GM21717 (cell line): ENCODE results near the gene CFAP251.

Experiments
- ATAC-seq: cut with Tn5 transposase; IDR thresholded peaks from one replicate; pipeline ENCODE4 v1.9.1; 2021; ENCODE audit warnings: mild to moderate bottlenecking, moderate library complexity; ENCODE audit not compliant: unreplicated experiment

Gene CFAP251

DNA sequence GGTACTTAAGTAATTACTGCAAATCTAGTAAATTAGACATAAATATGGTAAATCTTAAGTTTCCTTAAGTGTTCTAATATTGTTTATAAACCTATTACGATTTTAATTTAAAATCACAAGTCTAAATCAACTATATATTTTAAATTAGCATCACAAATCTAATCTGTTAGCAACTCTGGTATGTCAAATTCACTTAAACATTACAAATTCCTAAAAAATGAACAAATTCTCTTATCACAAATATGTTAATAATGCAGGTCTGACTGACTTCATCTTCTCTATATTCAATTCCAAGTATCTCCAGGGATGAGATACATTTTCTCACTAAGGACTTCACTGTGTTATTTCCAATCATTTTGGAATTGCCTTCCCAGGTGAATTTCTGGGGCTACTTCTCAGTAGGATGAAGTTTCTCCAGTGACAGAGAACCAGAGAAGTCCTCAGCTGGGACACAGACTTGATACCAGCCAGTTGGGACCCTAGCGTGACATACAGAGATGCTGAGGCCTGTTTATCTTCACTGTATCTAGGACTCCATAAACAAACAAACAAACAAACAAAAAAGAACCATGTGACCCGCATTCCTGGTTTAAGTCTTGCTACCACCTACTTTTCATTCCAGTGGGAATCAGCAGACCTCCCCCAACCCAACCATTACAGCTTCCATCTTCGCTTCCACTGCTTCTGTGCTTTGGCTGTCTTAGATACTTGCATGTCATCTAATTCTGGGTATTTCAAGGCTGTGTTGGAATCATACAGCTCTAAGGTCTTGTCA is 21.8 kb downstream of the CFAP251 start:
- no peak for ATAC-seq

DNA sequence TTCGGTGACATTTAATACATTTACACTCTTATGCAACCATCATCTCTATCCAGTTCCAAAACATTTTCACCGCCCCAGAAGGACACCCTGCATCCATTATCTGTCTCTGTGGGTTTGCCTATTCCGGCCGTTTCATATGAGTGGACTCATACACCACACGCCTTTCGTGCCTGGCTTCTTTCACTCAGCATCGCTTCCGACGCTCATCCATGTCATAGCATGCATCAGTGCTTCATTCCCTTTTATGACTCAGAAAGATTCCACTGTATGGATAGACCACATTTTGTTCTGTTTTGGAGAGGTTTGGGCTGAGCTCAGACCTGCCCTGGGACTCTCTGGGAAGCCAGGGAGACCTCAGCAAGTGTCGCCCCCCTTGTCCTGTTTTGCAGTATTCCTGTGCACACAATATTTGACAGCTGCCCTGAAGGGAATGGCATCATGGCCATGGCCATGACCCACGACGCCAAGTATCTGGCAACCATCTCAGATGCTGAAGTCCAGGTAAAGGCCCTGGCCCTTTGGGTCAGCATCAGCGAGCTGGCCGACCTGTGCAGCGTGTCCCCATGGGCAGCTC is 23.8 kb downstream of the CFAP251 start:
- ATAC-seq = no peak

DNA sequence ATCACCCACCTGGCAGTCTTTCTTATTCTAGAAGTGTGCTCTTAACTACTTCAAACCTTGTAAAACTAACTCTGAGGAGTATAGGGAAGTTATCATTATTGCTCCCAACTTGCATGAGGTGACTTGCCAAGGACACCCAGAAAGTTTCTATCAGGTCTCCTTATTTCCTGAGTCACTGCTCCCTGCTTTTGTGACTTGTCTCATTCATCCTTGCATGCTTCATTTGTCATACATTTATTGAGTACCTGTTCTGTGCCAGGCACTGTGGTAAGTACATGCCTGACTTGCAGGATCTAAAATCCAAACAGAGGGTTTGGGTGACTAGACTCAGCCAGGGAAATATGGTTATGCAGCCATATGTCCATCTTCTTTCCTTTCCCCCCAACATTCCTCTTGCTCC is 25.5 kb downstream of the CFAP251 start:
- ATAC-seq = no peak

DNA sequence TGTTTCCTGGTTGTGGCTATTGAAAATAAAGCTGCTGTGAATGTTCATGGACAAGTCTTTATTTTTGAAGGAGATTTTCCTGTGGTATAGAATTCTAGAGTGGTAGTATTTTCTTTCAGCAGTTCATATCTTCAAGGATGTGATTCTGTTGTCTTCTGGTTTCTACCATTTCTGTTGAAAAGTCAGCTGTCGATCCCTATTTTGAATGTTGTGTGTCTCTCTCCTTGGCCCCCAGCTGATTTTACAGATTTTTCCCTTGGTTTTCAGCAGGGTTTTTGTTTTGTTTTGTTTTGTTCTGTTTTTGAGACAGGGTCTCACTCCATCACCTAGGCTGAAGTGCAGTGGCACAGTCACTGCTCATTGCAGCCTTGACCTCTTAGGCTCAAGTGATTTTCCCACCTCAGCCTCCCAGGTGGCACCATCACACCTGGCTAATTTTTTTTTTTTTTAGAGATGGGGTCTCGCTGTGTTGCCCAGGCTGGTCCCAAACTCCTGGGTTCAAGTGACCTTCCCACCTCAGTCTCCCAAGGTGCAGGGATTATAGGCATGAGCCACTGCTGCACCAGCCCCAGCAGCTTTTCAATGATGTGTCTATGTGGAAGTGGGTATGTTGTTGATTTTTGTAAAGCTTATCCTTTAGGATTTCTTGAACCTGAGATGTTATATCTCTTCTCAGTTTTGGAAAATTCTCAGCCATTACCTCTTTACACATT is 28.1 kb downstream of the CFAP251 start:
- ATAC-seq = no peak

DNA sequence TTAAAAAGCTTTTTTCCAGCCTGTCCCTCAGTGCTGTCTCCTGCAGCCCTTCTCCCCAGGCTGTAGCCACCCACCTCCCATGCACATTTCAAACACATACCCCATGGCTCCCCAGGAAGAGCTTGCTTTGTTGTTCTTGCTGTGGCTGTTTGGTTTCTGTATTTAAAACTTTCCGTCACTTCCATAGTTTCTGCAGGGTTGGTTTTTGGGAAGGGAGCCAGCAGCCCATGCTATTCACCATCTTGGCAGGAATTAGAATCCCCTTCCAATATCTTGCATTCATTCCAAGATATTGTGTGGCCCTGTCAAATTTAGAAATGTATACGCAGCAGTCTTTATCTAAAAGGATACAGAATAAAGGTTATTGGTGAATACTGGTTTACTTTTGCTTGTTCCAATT is 29.6 kb downstream of the CFAP251 start:
- no peak for ATAC-seq

DNA sequence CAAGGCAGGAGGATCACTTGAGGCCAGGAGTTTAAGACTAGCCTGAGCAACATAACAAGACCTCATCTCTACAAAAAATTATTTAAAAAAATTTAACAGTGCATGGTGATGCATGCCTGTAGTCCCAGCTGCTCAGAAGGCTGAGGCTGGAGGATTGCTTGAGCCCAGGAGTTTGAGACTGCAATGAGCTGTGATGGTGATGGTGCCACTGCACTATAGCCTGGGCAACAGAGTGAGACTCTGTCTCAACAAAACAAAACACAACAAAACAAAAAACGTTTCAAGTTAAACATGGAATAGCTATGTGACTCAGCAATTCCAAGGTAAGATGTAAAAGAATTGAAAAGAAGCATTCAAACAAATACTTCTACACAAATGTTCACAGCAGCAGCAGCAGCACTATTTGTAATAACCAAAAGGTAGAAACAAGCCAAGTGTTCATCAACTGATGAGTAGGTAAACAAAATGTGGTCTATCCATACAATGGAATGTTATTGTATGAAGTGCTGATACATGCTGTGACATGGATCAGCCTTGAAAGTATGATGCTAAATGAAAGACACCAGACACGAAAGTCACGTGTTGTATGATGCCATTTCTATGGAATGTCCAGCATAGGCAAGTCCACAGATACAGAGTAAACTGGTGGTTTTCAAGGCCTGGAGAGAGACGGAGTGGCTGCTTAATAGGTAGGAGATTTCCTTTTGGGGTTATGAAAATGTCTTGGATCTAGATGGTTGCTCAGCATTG is 31.4 kb downstream of the CFAP251 start:
- ATAC-seq = no peak

DNA sequence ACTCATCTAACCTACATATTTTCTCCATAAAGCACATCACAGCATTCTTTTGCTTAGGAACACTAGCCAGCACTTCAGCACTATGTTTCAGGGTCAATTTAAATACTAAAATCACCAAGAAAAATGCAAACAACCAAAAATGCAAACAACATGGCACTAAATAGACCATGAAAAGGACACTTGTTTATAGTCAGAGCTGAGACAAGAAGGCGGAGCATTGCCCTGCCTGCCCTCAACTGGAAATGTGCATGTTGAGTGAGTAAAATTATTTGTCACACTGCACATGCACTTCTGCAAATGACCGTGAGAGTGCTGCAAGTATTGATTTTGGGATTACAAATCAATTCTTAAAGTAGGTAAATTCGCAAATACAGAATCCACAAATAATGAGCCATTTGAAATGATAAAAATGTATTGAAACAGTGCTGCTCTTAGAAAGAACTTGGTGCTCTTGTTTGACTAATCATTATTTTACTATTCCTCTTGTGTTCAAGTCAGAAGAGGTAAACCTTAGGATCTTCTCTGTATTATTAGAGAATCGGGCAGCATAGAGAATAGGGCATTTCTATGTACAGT is 34.8 kb downstream of the CFAP251 start:
- no peak for ATAC-seq

DNA sequence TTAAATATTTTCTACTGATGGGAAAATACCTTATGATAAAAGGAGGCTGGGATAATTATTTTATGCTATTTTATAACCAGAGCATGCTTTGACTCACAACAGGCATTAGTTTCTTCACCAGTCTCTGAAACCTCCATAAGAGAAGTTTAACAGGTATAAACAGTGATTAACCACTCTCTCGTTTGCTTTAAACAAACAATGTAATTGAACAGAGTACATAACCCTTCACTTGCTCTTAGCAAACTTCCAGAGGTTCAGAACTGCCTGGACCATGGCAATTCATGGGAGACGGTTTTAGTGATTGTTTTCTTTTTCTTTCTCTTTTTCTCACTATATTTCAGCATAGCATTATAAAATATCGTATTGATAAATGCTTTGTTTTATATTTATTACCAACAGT is 35.3 kb downstream of the CFAP251 start:
- ATAC-seq = no peak

DNA sequence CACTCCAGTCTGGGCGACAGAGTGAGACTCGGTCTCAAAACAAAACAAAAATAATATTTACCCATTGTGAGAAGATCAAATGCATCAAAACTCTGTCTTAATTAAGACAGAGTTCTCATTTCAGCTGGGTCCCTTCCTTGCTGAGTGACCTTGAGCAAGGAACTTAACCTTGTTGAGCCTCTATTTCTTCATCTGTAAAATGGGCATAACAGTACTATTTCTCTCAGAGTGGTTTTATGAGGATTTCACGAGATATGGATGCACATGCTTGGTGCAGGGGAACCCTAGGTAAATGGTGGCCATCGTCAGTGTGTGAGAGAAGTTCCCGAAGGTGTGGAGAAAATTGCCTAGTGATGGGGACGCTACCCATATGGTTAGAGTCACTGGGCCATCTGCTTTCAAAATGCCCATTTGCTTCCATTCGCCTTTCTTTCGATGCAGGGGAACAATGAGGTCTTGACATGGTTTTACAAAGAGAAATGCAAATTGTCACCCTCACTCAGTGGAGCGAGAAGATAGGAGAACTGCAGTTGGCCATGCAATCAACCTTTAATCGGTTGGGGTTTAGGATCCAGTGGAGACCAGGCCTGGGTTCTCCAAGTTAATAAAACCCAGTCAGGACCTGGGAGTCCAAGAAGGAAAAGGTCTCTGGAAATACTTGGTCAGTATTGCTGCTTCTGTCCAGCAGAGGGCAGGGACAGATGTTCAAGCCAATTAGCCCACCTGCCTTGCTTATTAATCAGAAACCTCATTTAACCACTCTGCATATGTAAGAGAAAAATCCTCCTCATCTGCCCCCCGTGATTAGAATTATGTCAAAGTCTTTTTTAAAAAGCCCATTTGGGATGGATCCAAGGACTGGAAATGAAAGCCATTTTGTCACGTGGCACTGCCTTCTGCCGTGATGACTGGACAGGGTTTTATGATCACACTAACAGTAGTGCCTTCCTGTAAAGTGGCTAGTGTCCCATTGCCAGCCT is 37.2 kb downstream of the CFAP251 start:
- ATAC-seq = no peak

DNA sequence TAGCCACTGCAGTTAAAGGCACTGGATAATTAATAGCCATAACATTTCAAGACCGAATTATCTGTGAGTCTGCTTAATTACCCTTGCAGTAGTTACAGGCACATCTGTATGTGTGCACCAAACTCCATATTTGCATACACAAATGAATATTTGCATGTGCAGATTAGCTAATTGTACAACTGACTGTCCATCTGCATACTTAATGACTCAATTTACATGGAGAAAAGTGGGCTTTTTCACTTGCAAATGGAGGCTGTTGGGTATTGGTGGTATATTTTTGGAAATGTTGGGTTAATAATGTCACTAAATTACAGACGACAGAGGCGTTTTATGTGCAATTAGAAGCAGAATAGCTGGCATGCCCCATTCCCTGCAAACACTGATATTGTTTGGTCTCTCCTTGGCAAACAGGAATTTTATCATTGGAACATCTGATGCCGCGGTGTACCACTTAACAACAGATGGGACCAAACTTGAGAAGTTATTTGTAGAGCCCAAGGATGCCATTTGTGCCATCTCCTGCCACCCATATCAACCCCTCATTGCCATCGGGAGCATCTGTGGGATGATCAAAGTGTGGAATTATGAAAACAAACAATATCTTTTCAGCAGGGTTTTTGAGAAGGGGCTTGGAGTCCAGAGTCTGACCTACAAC is 39.6 kb downstream of the CFAP251 start:
- ATAC-seq = no peak

DNA sequence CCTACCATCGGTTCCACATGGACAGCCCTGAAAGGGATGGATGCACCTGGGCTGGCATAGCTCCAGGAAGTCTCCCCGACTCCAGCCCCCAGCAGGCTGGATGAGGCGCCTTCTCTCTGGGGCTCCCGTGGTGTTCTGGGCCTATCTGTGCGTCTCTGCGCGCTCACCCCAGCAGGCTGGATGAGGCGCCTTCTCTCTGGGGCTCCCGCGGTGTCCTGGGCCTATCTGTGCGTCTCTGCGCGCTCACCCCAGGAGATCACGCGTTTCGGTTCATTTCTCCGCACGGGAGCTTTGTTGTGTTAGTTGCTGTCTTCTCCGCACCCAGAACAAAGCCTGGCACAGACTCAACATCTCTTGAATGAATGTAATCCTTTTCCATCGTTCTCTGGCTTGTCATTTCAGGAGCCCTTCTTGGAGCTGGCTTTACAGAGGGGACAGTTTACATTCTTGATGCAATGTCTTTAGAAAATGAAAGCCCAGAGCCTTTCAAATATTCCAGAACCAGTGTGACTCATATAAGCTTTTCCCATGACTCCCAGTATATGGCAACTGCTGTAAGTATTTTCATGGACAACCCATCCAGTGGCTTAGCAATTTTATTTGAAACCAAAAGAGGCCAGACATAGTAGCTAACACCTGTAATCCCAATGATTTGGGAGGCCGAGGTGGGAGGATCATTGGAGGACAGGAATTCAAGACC is 40.3 kb downstream of the CFAP251 start:
- no peak for ATAC-seq

DNA sequence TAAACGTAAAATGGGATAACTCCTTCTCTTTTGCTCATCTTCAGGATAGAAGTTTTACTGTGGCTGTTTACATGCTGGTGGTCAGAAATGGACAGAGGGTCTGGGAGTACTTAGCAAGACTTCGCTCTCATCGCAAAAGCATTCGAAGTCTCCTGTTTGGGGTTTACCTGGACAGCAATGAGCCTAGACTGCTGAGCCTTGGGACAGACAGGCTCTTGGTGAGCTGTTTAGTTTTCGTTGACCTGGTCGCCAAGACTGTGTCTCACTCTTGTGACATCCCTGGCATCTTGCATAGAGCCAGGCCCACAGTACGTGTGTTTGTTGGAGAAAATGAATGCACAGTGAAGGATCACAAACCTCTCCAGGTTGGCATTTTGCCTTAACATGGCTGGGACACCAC is 42.1 kb downstream of the CFAP251 start:
- ATAC-seq = no peak

DNA sequence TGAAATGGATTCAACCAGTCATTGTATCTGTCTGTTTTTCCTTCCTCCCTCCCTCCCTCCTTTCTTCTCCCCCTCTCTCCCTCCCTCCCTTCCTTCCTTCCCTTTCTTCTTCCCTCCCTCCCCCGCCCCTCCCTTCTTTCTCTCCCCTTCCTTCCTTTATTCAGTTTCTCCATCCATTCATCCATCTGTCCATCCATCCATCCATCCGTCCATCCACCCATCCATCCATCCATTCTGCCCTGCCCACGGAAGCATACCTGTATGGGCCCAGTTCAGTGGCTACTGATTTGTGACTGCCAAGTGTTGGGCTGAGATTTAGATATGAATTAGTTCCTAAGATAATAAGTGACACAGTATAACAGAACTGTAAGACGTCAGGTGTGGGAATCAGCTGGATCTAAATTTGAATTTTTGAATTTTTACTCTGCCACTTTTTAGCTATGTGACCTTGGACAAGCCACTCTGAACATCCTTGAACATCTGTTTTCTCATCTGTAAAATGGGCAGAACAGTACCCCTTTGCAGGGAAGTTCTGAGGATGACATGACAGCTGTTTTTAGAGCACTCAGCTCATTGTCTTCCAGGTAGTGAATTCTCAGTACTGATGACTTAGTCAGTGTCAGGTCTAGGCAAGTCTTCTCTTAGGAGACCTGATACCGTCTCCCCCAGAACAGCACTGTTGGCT is 42.9 kb downstream of the CFAP251 start:
- ATAC-seq = no peak

DNA sequence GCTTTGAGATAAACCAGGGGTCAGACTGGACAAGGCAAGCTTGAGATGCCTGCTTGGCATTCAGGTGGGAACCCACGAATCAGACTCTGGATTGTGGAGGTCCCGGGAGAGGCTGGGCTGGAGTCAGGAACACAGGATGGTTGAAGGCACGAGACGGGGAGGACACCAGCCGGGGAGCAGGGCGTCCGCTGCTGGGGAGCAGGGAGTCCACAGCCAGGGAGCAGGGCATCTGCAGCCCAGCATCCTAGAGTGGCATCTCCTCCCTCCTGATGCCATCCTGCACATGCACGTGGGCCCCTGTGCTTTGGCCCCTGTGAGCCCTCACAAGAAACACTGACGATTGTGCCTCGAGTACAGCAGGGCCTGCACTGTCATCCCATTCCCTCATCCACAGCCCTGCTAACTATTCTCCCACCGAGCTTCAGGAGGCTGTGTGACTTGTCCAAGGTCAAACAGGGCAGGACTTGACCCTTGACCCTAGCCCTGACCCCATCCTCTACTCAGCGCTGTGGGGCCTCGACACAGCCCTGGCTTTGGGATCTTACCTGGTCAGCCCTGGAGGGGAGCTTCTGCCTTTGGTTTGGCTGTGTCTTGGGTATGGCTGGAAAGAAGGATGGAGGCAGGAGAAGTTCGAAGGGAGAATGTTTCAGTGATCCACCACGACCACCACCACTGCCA is 45.1 kb downstream of the CFAP251 start:
- no peak for ATAC-seq

DNA sequence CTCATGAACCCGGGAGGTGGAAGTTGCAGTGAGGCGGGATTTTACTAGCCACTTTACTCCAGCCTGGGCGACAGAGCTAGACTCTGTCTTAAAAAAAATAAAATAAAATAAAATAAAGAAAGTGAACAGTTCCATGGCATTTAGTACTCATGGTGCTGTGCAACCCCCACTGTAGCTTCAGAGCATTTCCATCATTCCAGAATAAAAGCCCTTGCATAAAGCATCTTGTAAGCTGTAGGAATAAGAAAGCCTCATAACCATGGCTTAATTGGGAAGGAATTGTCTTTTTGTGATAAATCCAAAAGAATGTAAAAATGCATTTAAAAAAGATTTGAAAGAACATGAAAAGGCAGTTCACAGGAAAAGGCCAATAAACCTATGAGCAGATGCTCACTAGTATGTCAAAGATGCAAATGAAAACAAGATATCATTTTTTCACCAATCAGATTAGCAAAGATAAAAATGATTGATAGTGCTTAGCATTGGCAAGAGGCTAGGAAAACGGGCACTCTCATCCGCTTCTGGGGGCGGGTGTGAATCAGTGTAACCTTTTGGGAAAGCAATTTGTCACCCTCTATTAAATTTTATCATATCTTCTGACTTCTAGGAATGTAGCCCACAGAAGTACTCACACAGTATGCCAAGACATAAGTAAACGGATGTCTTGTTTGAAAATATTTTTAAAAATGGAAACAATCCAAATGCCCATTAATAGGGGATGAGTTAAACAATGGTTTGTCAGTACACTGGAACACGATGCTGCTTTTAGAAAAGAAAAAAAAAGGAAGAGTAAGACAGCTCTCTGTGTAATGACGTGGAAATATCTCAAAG is 46.6 kb downstream of the CFAP251 start:
- ATAC-seq = no peak

DNA sequence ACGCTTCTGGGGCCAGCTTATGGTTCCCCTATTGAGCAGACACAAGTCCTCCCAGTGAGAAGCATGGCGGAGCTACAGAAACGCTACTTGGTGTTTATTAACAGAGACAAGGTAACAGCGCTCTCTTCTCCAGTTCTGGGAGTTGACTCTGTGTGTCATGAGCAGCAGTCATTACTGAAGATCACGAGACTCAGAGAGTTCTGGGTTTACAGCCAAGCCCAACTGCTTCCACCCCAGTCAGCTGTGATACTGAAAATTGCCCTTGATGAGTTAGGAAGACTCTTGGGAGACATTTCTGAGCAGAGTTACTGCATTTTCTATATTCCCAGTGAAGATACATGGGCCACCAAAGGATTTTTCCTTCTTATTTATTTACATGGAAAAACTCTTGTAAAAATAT is 48.6 kb downstream of the CFAP251 start:
- ATAC-seq = no peak

DNA sequence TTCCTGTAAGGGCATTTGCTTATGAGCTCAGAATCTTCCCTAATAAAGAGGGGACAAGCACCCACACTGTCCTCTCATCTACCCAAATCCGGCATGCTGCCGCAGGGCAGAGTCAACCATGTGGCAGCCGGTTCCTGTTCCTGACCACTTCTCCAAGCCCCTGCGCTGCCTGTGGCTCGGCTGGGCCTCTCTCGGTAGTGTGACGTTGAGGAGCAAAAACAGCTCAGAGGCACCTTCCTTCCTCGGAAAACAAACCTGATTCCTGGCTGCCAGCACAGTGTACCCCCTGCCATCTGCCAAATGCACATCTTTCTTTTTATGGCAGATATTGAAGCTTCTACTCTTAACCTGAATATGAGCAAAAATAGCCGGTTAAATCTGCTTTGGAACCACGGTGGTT is 50.5 kb downstream of the CFAP251 start:
- no peak for ATAC-seq
